OCI-LY1 (cell line): Measurements from ENCODE around the gene KIF17.

Experiments used
- EZH2 ChIP-seq: fragments of 200-600 bp; sonication (generic), shearing (Covaris generic); IDR thresholded peaks from 2 replicates; pipeline ENCODE4 v1.8.0; 2017; ENCODE audit warnings: borderline replicate concordance, mixed run types, mild to moderate bottlenecking, antibody characterized with exemption, low read length, moderate library complexity, mixed read lengths
- TF ChIP-seq, protein P1 (sequence below): fragments of 200-600 bp; sonication (generic), shearing (Covaris generic); IDR thresholded peaks from 2 replicates; pipeline ENCODE4 v1.5.1; 2017; ENCODE audit warnings: mild to moderate bottlenecking, antibody characterized with exemption, low read length, moderate library complexity, mixed read lengths

DNA sequence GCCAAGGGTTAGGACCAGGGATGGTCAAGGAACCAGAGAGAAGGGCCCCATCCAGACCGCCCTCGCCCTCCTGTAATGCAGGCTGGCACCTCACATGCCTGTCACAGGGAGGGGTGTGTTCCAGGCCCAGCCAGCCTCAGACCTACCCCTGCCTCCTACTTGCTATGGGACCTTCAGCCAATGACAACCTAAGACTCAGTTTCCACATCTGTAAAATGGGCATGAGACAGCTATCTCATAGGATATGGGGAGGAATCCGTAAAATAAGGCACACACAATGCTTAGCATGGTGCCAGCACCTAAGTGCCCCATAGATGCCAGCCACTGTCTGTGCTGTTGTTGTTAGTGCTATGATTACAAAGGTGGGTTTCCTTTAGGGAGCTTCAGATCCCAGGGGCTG, 7.9 kb downstream of the KIF17 start:
- TF ChIP-seq, protein P1, sequence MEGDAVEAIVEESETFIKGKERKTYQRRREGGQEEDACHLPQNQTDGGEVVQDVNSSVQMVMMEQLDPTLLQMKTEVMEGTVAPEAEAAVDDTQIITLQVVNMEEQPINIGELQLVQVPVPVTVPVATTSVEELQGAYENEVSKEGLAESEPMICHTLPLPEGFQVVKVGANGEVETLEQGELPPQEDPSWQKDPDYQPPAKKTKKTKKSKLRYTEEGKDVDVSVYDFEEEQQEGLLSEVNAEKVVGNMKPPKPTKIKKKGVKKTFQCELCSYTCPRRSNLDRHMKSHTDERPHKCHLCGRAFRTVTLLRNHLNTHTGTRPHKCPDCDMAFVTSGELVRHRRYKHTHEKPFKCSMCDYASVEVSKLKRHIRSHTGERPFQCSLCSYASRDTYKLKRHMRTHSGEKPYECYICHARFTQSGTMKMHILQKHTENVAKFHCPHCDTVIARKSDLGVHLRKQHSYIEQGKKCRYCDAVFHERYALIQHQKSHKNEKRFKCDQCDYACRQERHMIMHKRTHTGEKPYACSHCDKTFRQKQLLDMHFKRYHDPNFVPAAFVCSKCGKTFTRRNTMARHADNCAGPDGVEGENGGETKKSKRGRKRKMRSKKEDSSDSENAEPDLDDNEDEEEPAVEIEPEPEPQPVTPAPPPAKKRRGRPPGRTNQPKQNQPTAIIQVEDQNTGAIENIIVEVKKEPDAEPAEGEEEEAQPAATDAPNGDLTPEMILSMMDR: no peak
- no peak for TF ChIP-seq EZH2
